C1 segment of cervical spinal cord (tissue), 14 donors: ENCODE data around the gene CHMP1A.
"Not testable (repeated sequence)": the region's sequence is repeated elsewhere in the genome, so short reads cannot be mapped to it uniquely, and the experiment has no call there.

Experiments used
- DNase-seq, 14 donors: peaks; one replicate each; lab custom pipeline; 2025; lab: John Stamatoyannopoulos, UW

Gene CHMP1A

GRCh38 chr16:89658221-89658879 is 842 bp upstream of the CHMP1A start:
- DNase-seq, result peak in 1 of 14 donors; percentile 32

- DNase-seq, result no peak
Observed at GRCh38 chr16:89656435-89657121, 930 bp downstream of the CHMP1A start.

DNA sequence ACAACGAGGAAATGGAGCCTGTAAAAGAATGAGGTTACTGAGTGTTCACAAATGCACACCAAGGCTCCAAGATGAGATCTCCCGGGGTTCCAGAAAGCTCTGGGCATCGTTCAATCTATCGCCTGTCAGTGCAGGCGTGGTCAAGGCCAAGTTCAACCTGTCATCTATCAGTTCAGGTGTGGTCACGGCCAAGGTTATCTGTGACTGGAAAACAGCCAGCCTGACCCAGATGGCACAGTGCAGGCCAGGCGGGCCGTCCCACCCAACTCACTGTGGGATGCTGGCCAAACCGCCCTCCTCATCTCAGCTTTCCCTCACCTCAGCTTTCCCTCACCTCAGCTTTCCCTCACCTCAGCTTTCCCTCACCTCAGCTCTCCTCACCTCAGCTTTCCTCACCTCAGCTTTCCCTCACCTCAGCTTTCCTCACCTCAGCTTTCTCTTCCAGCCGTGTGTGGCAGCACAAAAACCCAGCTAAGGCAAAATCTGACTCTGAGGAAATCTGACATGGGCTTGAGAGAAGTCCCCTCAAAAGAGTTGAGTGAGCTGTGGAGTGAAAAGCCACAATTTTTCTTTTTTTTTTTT is 2.4 kb downstream of the CHMP1A start:
- no peak for DNase-seq

GRCh38 chr16:89653656-89654295 is 3.7 kb downstream of the CHMP1A start:
- DNase-seq, result no peak

DNA sequence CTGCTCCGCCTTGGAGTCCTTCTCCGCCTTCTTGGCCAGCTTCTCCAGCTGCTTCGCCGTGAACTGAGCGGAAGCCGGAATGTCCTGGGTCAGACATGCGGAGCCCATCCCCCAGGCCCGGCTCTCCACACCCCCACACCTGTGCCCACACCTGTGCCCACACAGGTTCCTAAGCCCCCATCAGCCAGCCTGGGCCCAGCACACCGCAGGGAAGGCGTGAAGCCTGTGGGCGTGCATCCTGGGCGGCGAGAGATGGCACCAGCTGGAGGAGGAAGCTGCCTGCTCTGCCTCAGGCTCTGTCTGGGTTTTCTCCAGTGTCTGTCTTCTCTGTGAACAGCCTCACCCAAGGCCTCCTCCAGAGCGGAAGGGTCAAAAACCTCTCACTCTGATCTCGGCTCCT is 5.9 kb downstream of the CHMP1A start:
- DNase-seq, result no peak

DNA sequence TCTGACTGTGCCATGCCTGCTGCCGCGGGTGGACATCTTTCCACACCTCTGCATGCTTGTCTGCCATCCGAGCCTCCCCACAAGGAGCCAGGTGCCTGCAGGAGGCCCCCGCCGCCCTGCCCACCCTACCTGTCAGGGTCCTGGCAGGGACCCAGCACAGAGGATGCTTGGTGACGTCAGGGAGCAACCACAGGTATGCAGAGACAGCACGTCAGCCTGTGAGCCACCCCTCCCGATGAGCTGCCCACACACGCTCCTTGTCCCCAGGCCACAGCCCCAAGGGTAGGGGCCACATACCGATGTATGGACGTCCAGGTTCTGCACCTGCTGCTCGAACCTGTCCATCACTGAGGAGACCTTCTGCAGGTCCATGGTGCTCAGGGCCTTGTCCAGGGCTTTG is 10.6 kb downstream of the CHMP1A start:
- DNase-seq, result no peak

DNA sequence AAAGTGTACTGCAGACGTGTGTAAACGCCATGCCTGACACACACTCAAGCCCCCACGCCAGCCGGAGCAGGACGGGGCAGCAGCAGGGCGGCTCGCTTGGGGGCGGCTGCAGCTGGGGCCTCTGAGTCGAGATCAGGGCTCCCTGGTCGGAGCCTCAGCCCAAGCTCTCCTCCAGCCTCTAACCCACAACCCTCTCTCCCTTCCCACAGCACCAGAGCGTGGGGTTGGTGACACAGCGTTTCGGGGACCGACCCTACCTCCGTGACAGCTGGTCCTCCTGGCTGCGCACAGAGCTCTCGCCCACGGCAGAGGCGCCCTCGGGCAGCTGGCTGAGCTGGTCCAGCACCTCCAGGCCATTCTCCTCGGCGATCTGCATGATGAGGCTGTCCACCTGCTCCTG is 11.2 kb downstream of the CHMP1A start:
- no peak for DNase-seq

DNA sequence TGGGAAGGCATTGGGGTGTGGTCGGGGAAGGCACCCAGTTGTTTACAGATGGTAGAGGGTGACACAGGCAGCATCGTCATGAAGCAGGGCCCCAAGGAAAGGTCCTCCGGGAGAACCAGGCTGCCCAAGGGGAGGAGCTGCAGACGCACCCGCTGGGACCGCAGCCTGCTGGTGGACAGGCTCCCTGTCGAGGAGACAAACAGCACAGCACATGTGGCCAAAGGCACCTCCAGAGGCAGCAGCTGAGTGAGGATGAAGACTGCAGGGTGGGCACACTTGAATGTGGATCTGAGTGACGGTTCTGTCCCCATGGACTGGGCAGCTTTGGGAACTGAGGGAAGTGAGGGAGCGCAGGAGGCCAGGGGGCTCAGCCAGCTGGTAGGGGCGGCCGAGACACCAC is 12.4 kb downstream of the CHMP1A start:
- no peak for DNase-seq

GRCh38 chr16:89643769-89644300 is 13.7 kb downstream of the CHMP1A start:
- no peak for DNase-seq

GRCh38 chr16:89642574-89642973 is 14.9 kb downstream of the CHMP1A start:
- no peak for DNase-seq

- no peak for DNase-seq
Observed at GRCh38 chr16:89641458-89642119, 15.9 kb downstream of the CHMP1A start.

DNA sequence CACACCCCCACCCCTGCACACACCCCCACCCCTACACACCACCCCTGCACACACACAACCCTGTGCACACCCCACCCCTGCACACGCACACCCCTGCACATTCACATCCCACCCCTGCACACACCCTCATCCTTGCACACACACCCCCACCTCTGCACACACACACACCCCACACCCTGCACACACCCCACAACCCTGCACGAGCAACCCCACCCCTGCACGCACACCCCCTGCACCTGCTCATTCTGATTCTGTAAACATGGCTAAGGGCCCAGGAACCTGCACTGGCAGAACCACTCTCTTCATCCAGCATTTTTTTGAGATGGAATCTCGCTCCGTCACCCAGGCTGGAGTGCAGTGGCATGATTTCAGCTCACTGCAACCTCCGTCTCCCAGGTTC is 18.1 kb downstream of the CHMP1A start:
- no peak for DNase-seq

DNA sequence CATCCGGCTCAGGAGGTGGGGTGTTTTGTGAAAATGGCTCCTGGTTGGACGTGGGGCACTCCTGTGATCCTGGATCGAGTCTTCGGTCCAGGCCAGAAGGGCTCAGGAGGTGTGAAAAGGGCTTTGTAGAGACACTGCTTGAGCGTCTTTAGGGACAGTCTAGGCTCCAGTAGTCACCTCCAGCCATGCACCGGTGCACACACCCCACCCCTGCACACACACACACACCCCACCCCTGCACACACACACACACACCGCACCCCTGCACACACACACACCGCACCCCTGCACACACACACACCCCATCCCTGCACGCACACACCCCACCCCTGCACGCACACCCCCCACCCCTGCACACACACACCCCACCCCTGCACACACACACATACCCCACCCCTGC is 19.1 kb downstream of the CHMP1A start:
- no peak for DNase-seq

- no peak for DNase-seq
Observed at GRCh38 chr16:89637379-89637778, 20.1 kb downstream of the CHMP1A start.

GRCh38 chr16:89636663-89637062 is 20.8 kb downstream of the CHMP1A start:
- DNase-seq, result no peak

GRCh38 chr16:89634463-89635385 is 22.8 kb downstream of the CHMP1A start:
- not testable (repeated sequence) for DNase-seq

- DNase-seq, result no peak
Observed at GRCh38 chr16:89633064-89633631, 24.4 kb downstream of the CHMP1A start.

GRCh38 chr16:89629827-89630610 is 27.5 kb downstream of the CHMP1A start:
- no peak for DNase-seq
